HG03571 (cell line): ENCODE measurements around the gene GABRA4.

ENCODE experiments used
- ATAC-seq: cut with Tn5 transposase; IDR thresholded peaks from one replicate; pipeline ENCODE4 v1.9.1; 2021; ENCODE audit not compliant: unreplicated experiment

GABRA4 gene

GRCh38 chr4:46979726-46980125 is 13.7 kb downstream of the GABRA4 start:
- no peak for ATAC-seq

GRCh38 chr4:46979283-46979682 is 14.1 kb downstream of the GABRA4 start:
- ATAC-seq, result no peak

GRCh38 chr4:46977245-46977644 is 16.1 kb downstream of the GABRA4 start:
- ATAC-seq, result no peak

- ATAC-seq, result no peak
Observed at GRCh38 chr4:46975812-46976553, 17.4 kb downstream of the GABRA4 start.

- ATAC-seq, result no peak
Observed at GRCh38 chr4:46974891-46975543, 18.4 kb downstream of the GABRA4 start.

GRCh38 chr4:46968847-46969246 is 24.5 kb downstream of the GABRA4 start:
- ATAC-seq, result no peak

- no peak for ATAC-seq
Observed at GRCh38 chr4:46967631-46968030, 25.8 kb downstream of the GABRA4 start.

GRCh38 chr4:46958742-46959488 is 34.5 kb downstream of the GABRA4 start:
- no peak for ATAC-seq

- no peak for ATAC-seq
Observed at GRCh38 chr4:46956451-46956850, 36.9 kb downstream of the GABRA4 start.

- ATAC-seq, result no peak
Observed at GRCh38 chr4:46955601-46956000, 37.8 kb downstream of the GABRA4 start.

- no peak for ATAC-seq
Observed at GRCh38 chr4:46954643-46955042, 38.7 kb downstream of the GABRA4 start.

GRCh38 chr4:46953564-46953963 is 39.8 kb downstream of the GABRA4 start:
- ATAC-seq, result no peak

GRCh38 chr4:46952451-46952850 is 40.9 kb downstream of the GABRA4 start:
- no peak for ATAC-seq

- no peak for ATAC-seq
Observed at GRCh38 chr4:46950826-46951225, 42.6 kb downstream of the GABRA4 start.

GRCh38 chr4:46949822-46950221 is 43.6 kb downstream of the GABRA4 start:
- ATAC-seq, result no peak

GRCh38 chr4:46947541-46947940 is 45.8 kb downstream of the GABRA4 start:
- no peak for ATAC-seq

GRCh38 chr4:46946919-46947536 is 46.4 kb downstream of the GABRA4 start:
- no peak for ATAC-seq

GRCh38 chr4:46945062-46945461 is 48.3 kb downstream of the GABRA4 start:
- no peak for ATAC-seq

GRCh38 chr4:46944345-46944744 is 49.0 kb downstream of the GABRA4 start:
- no peak for ATAC-seq

- no peak for ATAC-seq
Observed at GRCh38 chr4:46937493-46937892, 55.9 kb downstream of the GABRA4 start.

GRCh38 chr4:46934726-46935125 is 58.7 kb downstream of the GABRA4 start:
- no peak for ATAC-seq

- ATAC-seq, result no peak
Observed at GRCh38 chr4:46933686-46934085, 59.7 kb downstream of the GABRA4 start.
